ENCODE measurements around the gene RPL7L1.
A peak's percentile ranks its signal among the peaks of the same experiment; 100 is the strongest.

The RPL7L1 gene

GRCh38 chr6:42928986-42929820 is 49.8 kb downstream of the RPL7L1 start, which contains the start of gene CNPY3:
TSS of gene CNPY3 (plus strand) at chr6:42929480. CDS start at chr6:42929571, 91 bp downstream.
- DNase-seq (ENCODE audit: extremely low spot score, insufficient read length, low read depth) (peak; percentile 75), FAIRE-seq (peak; percentile 97)

DNA sequence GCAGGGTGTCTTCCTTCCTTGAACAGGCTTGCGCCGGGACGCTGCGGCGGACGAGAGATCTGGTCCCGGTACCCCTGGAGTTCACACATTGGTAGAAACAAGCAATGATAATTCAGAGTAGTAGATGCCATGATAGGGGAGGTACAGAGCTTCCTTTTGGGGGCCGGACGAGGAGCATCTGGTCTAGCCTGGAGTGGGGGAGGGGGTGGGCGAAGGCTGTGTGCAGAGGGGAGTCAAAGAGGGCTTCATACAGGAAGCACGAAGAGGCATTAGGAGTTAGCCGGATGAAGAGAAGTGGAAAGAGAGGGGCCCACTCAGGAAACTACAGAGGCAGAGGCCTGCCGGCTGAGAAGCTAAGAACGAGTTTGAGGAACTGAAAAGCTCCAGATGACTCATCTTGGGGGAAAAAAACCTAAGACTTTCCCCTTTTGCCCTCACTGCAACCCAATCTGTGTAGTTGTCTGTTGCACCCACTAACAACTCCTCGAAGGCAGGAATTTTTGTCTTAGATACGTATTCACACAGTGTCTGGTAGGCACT is 50.5 kb downstream of the RPL7L1 start:
- DNase-seq (ENCODE audit: extremely low spot score, insufficient read length, low read depth) (peak; percentile 66), FAIRE-seq (no peak)

DNA sequence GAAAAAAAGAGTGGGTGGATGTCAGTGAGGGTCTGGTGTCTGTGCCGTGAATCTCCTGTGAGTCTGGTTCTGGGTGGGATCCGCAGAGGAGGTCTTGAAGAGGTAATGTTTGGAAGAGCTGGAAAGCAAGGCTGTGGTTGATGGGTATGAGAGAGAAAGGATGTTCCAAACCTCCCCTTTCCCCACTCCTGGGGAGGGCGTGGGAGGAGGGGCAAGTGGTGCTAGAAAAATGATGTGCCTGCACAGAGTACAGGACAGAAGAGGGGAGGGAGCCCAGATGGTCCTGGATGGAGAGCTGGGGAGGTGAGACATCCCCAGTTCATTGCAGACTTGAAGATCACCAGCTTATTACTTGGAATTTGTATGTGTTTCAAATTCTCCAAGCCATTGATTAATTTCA is 53.0 kb downstream of the RPL7L1 start:
- DNase-seq (ENCODE audit: extremely low spot score, insufficient read length, low read depth) (no peak), FAIRE-seq (no peak)

DNA sequence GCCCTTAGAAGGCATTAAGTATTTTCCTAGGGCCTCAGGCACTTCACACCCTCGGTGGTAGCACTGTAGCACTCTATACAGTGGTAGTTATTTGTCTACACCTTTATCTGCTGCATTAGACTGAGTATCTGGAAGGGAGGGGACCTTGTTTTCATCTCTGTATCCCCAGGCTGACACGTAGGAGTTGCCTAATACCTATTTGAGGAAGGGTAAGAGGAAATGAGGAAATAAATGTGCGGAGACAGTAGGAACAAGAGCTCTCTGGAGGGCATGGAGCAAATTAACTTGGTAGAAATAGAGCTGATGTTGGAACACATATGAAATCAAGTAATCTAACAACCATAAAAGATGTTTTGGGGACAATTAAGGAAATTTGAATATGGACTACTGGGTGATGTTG is 53.8 kb downstream of the RPL7L1 start:
- FAIRE-seq (no peak), DNase-seq (ENCODE audit: extremely low spot score, insufficient read length, low read depth) (no peak)

- DNase-seq (ENCODE audit: extremely low spot score, insufficient read length, low read depth) = no peak
- FAIRE-seq = no peak
These were observed 55.9 kb downstream of the RPL7L1 start for GRCh38 chr6:42935322-42935721.

- DNase-seq (ENCODE audit: extremely low spot score, insufficient read length, low read depth) (no peak), FAIRE-seq (no peak)
These were observed 57.0 kb downstream of the RPL7L1 start for GRCh38 chr6:42936398-42936797.

DNA sequence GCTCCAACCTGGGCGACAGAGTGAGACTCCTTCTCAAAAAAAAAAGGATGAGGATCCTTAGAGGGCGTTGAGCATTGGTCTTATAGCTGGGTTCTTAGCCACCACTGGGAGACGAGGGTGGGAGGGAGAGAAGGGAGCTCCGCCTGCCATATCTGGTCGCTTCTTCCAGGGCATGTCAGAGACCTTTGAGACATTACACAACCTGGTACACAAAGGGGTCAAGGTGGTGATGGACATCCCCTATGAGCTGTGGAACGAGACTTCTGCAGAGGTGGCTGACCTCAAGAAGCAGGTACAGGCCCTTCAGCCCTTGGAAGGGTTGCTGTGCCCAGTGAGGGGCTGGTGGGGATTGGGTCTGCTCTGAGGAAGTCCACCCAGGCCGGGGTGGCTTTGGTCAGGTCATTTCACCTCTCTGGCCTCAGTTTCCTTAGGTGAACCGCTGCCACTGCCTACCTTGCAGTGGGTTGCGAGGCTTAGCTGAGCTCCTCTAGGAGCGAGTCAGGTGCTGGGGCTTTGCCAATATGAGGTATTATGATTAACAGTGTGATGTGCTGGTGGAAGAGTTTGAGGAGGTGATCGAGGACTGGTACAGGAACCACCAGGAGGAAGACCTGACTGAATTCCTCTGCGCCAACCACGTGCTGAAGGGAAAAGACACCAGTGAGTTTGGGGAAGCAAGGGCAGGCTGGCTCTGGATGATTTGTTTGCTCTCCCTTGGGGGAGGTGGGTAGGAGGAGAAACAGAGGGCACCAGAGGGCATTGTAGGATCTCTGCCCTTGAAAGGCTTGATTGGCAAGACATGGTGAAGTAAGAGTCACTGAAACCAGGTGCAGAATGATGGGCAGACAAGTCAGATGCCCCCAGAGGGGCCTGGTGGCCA is 58.4 kb downstream of the RPL7L1 start:
- FAIRE-seq (no peak), DNase-seq (ENCODE audit: extremely low spot score, insufficient read length, low read depth) (no peak)

GRCh38 chr6:42938428-42938796 is 59.0 kb downstream of the RPL7L1 start:
- no peak for DNase-seq (ENCODE audit: extremely low spot score, insufficient read length, low read depth)
- no peak for FAIRE-seq

DNA sequence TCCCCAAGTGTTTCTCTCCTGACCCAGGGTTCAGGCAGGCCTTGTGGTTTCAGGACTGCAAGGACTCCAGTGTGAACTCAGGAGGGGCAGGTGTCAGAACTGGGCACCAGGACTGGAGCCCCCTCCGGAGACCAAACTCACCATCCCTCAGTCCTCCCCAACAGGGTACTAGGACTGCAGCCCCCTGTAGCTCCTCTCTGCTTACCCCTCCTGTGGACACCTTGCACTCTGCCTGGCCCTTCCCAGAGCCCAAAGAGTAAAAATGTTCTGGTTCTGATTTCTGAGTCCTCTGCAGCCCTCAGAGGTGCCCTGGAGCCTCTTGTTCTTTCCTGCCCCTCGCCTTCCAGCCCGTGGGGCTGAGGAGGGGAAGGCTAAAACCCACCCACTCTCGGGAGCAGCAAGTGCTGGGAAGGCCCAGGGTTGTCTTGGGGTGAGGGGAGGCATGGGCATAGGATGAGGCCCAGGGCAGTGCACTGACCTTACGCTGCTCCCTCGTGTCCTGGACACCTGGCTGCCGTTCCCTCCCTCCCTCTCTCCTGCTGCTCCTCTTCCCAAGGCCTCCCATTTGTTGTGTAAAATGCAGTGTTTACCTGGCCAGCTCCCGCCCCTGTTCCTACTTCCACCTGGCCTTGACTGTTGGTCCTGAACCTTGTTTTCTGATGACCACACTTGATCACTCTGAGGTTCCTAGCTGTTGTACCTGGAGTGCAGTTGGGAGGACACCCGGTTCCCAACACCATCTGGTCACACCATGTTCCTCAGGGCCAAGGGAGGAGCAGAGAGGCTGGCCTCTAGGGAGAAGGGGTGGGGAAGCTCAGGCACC is 59.8 kb downstream of the RPL7L1 start:
- DNase-seq (ENCODE audit: extremely low spot score, insufficient read length, low read depth) (no peak), FAIRE-seq (no peak)
